ENCODE data around the gene DBI. TPM values are rescaled to one million over a fixed set of nuclear protein-coding genes. Genes with fewer than 3 reads are reported as not detected.

Gene DBI
- polyA plus RNA-seq = 70.0 and 110 TPM in 2 replicates
- 18.7 and 27.9 TPM in 2 replicates for polyA minus RNA-seq

GRCh38 chr2:119366649-119367471 is at the start of gene DBI, which contains the start of gene C2orf76:
Gene DBI, plus strand, starts transcription at chr2:119366977. Its CDS starts 75 bp downstream, at chr2:119367052.
Gene C2orf76, minus strand, starts transcription at chr2:119366834. Its CDS starts 26,875 bp downstream, at chr2:119339959.
- no peaks in the 10 kb centered on the region for H3K27me3 ChIP-seq (ENCODE audit: insufficient read depth, low read depth, low read length)
- peak within 1 kb of the TSS; percentile 78 for H2AFZ ChIP-seq (ENCODE audit: low read depth, low read length)
- no peaks in the 10 kb centered on the region for H3K9me2 ChIP-seq (ENCODE audit: insufficient read depth, low read length)
- peaks cover 17% of the 10 kb centered on the region for H3K79me2 ChIP-seq (replicated peaks; ENCODE audit: insufficient read depth, low read length)
- peak within 1 kb of the TSS; percentile 83 for H3K4me2 ChIP-seq (ENCODE audit: low read length)
- TF ChIP-seq RAD21 (conservative IDR thresholded peaks at IDR 0.05) = peak; percentile 20
- TF ChIP-seq SMC3 (conservative IDR thresholded peaks at IDR 0.05; ENCODE audit: poor library complexity) = no peak
- no peak for TF ChIP-seq REST (IDR thresholded peaks at IDR 0.05; ENCODE audit: borderline replicate concordance)
- no peak for TF ChIP-seq EZH2 (IDR thresholded peaks at IDR 0.05; ENCODE audit: borderline replicate concordance, insufficient read depth, low read length, poor library complexity, severe bottlenecking)
- TF ChIP-seq CTCF (IDR thresholded peaks at IDR 0.05; ENCODE audit: poor library complexity, severe bottlenecking) = no peak
- no peak for TF ChIP-seq TAF1 (IDR thresholded peaks at IDR 0.05; ENCODE audit: low read depth)
- peak; percentile 27 for TF ChIP-seq EP300 (conservative IDR thresholded peaks at IDR 0.05; ENCODE audit: poor library complexity, severe bottlenecking)
- TF ChIP-seq POLR2AphosphoS5 (IDR thresholded peaks at IDR 0.05) = peak; percentile 59
- TF ChIP-seq MXI1 (conservative IDR thresholded peaks at IDR 0.05; ENCODE audit: poor library complexity, severe bottlenecking) = peak; percentile 83
- peak within 1 kb of the TSS; percentile 66 for H3K9ac ChIP-seq (ENCODE audit: low read length)
- no peaks in the 10 kb centered on the region for H3F3A ChIP-seq (ENCODE audit: insufficient read depth, low read length, poor library complexity, severe bottlenecking)
- no peaks in the 10 kb centered on the region for H3K9me3 ChIP-seq (ENCODE audit: low read length)
- H4K20me1 ChIP-seq (ENCODE audit: insufficient read depth) = no peaks in the 10 kb centered on the region
- peaks cover 5% of the 10 kb centered on the region for H3K36me3 ChIP-seq (ENCODE audit: insufficient read depth, low read length)
- H3K27ac ChIP-seq (ENCODE audit: low read length) = no peak within 1 kb of the TSS
- peak within 1 kb of the TSS; percentile 87 for H3K4me3 ChIP-seq (ENCODE audit: low read length)

- H3K27ac ChIP-seq (ENCODE audit: low read length) = no peak overlapping the region
- no peaks in the 10 kb centered on the region for H4K20me1 ChIP-seq (ENCODE audit: insufficient read depth)
- H3K9me2 ChIP-seq (ENCODE audit: insufficient read depth, low read length) = no peaks in the 10 kb centered on the region
- H3K36me3 ChIP-seq (ENCODE audit: insufficient read depth, low read length) = no peaks in the 10 kb centered on the region
- H3K79me2 ChIP-seq (replicated peaks; ENCODE audit: insufficient read depth, low read length) = no peaks in the 10 kb centered on the region
- no peaks in the 10 kb centered on the region for H3K9me3 ChIP-seq (ENCODE audit: low read length)
- no peak overlapping the region for H3K4me2 ChIP-seq (ENCODE audit: low read length)
- no peaks in the 10 kb centered on the region for H3F3A ChIP-seq (ENCODE audit: insufficient read depth, low read length, poor library complexity, severe bottlenecking)
- no peak overlapping the region for H3K9ac ChIP-seq (ENCODE audit: low read length)
- H3K4me3 ChIP-seq (ENCODE audit: low read length) = no peak overlapping the region
- no peaks in the 10 kb centered on the region for H3K27me3 ChIP-seq (ENCODE audit: insufficient read depth, low read depth, low read length)
- TF ChIP-seq TAF1 (IDR thresholded peaks at IDR 0.05; ENCODE audit: low read depth) = no peak
- no peak overlapping the region for H2AFZ ChIP-seq (ENCODE audit: low read depth, low read length)
Observed at GRCh38 chr2:119317554-119317953, 49.2 kb upstream of the DBI start.
